Measurements from ENCODE around the gene SPIN2A. TPM values are rescaled to one million over a fixed set of nuclear protein-coding genes. Genes with fewer than 3 reads are reported as not detected.

SPIN2A gene
- total and polyA plus RNA-seq, 2 of the 8 experiments (the other 6 are each of a cell fraction or from before 2014, with no cell fraction given), result 3.2 to 4.2 TPM

- no peak for TF ChIP-seq CBX8 (IDR thresholded peaks at IDR 0.05; ENCODE audit: borderline replicate concordance, low read depth, low read length)
These were observed 15.4 kb downstream of the SPIN2A start (continued) for GRCh38 chrX:57121816-57122215.

All from H1 (cell line).